Measurements from ENCODE around the gene CDK5R1.
A peak's percentile ranks its signal among the peaks of the same experiment; 100 is the strongest.
"Not testable (repeated sequence)": the region's sequence is repeated elsewhere in the genome, so short reads cannot be mapped to it uniquely, and the experiment has no call there.

The CDK5R1 gene

DNA sequence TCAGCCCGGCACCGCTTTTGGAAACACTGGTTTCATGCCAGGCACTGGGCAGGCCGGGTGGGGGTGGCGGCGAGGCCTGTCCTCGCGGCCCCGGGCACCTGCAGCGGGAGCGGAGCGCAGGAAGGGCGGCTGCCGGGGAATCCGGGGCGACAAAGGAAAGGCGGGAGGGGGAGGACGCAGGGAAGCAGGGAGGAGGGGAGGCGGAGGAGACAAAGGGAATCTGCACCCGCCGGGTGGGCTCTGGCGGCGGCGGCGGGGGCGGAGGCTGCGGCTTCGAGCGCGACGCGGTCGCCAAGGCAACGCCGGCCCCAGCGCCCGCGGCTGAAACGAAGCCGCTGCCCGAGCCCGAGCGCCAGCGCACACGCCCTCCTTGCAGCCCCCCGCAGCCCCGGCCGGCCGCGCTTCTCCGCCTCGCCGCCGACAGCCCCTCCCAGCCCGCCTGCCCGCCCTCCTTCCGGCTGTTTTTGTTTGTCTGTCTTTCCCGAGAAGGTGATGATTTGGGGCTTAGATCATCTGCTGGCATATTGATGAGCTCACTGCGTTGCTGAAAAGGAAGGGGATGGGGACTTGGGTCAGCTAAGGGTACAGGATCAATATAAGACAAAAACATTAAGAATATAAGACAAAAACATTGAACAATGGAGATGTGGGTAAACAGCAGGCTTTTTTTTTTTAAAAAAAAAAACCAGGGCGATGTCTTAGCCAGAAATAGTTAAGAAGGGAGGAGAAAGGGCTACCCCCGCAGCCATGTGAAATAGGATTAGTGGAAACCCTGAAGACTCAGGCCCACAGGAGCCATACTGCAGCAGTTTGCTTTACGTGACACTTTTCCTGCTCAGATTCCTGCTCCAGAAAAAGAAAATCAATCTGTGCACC, 32.7 kb downstream of the CDK5R1 start:
- peak; percentile 59 for DNase-seq

- peak; percentile 35 for DNase-seq
These were observed 33.4 kb downstream of the CDK5R1 start for GRCh38 chr17:32520104-32520701.

GRCh38 chr17:32520737-32521404, 34.1 kb downstream of the CDK5R1 start:
- no peak for DNase-seq

DNA sequence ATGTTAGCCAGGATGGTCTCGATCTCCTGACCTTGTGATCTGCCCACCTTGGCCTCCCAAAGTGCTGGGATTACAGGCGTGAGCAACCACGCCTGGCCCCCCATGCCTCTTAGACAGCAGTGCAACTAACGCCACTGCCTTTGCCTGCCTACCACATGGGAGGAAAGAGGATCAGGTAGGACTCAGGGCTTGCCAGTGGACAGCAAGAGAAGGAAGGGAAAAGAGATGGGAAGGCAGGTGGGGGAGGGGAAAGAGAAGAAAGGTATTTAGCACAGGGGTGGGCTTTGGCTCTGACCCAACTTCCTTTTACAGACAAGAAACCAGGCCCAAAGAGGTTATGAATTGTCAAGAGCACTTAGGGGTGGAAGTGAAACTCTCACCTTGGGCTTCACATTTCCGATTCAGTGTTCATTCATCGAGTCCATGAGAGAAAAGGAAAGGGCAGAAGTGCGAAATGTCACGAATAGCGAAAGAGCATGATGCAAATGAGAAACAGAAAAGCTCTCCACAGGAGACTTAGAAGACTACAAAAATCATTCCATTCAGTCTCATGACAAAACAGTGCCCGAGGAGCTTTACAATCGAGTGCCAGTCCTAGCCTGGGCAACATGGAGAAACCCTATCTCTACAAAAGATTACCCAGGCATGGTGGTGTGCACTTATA, 36.4 kb downstream of the CDK5R1 start:
- DNase-seq: no peak

DNA sequence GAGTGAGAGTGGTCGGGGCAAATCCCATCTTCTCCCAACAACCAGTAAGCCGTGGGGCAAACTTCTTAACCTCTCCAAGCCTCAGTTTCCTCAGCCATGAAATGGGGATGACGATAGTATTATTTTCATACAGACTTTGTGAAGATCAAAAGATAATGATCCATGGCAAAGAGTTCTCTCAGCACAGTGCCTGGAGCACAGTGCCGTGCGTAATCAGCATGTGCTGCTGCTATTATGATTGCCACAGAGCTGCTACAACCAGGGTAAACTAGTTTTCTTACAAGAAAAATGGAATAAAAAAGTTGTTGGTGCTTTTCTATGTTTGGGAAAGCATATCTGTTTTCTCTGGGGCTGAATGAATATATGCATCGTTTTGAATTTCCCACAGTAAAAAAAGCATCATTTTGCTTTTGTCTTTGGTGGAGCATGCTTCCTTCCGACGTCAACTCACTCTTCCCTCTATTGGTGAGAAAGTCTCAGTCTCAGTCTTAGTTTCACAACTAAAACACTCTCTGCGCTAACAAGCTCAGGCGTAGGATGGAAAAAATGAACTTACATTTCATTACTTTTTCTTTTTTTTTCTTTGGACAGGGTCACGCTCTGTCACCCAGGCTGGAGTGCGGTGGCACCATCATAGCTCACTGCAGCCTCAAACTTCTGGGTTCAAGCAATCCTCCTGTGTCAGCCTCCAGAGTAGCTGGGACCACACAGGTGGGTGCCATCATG, 37.2 kb downstream of the CDK5R1 start:
- DNase-seq: no peak

- not testable (repeated sequence) for DNase-seq
These were observed 37.7 kb downstream of the CDK5R1 start for GRCh38 chr17:32524553-32524880.

- DNase-seq: no peak
These were observed 38.3 kb downstream of the CDK5R1 start for GRCh38 chr17:32525122-32525521.

GRCh38 chr17:32527146-32527545, 40.4 kb downstream of the CDK5R1 start:
- no peak for DNase-seq

GRCh38 chr17:32528825-32529224, 42.0 kb downstream of the CDK5R1 start:
- DNase-seq: no peak

GRCh38 chr17:32529604-32530003, 42.8 kb downstream of the CDK5R1 start:
- peak; percentile 74 for DNase-seq

DNA sequence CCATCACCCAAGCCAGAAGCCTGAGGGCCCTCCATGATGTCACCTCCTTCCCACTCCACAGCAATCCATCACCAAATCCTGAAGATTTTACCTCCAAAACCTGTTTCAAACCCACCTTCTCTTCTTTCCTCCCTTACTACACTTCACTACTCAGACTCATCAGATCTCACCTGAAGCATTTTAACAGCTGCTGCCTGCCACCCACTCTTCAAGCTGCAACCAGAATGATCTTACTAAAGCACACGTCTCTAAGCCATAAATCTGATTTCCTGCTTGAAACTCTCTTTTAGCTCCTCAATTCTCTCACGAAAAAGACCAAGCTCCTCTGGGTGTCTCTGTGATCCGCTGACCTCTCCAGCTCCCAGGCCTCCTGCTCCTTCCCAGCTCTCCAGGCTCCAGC, 46.5 kb downstream of the CDK5R1 start:
- no peak for DNase-seq

- DNase-seq: no peak
These were observed 50.2 kb downstream of the CDK5R1 start for GRCh38 chr17:32536736-32537643.
